NCI-H146 treated with DMSO at 0.1 percent for 48 hours (cell line): ENCODE data around the gene AVPI1.
A peak's percentile ranks its signal among the peaks of the same experiment; 100 is the strongest.

Experiments
- DNase-seq: peaks from one replicate; lab custom pipeline; 2025; ENCODE audit not compliant: unreplicated experiment; lab: John Stamatoyannopoulos, UW

AVPI1 gene, protein sequence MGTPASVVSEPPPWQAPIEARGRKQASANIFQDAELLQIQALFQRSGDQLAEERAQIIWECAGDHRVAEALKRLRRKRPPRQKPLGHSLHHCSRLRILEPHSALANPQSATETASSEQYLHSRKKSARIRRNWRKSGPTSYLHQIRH

DNA sequence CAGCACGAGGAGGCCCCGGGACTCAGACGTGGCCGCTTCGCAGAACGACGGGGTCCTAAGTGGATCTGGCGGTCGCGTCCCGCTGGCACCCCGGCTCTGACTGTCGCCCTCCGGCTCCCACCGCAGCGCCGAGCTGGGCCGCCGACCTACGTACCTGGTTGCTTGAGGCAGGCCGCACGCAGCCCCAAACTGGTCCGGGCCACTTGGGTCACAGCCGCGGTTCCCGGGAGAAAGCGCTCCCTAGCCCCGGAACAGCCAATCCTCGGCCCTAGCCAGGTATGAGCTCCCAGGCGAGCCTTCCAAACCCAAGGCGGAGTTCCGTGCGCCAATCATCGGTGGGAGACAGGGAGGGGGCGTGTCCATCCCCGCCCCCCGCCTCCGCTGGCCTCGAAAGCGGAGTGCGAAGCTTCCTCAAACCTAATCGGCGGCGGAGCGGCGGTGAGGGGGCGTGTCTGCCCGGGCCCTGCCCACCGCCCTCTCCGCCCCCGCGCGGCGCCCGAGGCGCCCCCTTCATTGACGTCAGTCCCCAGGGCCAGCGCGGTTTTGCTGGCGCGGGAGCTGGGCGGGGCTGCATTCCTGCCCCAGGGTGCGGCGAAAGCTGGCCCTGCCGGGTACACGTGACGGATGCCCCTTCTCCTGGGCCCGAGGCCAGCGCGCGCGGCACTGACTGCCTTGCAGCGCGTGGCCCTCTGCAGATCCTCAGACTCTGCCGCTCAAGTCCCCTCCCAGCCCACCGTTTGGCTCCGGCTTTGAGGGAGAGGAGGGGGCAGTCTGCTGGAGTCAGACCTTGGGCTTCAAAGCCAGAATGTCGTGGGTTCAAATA lies at the start of gene AVPI1:
TSS of gene AVPI1 (minus strand) at position 280 of the 823 bp plus-strand sequence. CDS start 7,336 bp downstream, outside the sequence.
- peak; percentile 95 for DNase-seq

DNA sequence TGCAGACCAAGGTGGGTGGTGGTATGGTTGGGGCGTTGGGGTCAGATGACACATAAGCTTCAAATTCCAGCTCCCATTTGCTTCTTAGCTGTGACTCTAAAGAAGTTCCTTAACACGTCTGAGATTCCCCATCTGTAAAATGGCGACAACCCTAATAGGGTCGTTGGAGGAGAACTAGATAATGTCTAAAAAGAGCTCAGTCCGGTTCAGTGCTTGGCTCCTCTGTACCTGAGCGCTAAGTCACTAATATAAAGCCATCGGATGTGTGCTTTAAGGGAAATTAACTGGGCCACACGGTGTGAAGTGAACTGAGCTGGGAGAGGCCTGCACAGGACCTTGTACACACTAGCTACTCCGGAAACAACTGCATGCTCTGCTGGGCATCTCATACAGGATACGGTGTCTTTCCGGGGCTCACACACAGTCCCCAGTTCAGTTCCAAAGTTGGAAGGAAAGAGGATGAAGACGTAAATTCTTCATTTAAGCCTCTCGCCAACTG lies 49.4 kb upstream of the AVPI1 start:
- peak; percentile 66 for DNase-seq

DNA sequence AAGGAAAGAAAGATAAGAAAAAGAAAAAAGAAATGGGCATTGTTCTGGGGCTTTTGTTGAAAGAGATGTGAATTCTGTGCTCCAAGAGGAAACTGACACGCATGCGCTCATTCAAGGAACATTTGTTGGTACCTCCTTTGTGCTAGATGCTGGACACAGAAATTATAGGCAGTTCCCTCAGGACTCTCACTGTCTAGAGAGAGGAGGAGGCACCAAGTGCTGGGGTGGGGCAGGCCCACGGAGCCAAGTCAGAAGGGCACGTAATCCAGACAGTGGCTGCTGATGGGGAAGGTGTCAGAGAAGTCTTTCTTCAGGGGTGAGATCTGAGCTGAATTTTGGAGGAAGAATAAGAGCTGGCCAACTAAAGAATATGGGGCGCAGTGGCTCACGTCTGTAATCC lies 47.0 kb upstream of the AVPI1 start:
- DNase-seq: no peak

DNA sequence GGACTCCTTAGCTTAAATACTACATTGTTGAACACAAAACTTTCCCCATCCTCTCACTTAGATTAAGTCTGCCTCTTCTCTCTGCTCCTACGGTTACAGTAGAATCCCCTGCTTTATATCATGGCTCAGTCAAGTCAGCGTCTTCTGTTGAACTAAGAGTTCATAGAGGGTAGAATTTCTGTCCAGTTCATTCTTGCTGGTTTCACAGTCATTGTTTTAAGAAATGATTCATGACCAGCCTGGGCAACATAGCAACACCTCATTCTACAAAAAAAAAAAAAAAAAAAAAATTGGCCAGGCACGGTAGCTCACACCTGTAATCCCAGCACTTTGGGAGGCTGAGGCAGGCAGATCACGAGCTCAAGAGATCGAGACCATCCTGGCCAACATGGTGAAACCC lies 46.2 kb upstream of the AVPI1 start:
- no peak for DNase-seq

DNA sequence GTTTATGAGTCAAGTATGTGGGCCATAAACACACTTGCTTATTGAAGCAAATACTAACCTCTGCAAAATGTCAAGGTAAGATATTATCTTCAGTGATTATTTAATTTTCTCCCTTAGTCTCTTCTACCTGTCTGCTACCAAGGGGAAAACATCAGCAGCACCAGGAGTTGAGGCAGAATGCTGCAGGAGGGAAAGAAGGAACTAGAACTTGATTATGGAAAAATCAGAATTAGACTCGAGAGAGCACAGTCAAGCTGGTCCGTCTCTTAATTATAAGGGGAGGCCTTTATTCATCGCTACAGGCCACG lies 45.0 kb upstream of the AVPI1 start:
- DNase-seq: no peak

DNA sequence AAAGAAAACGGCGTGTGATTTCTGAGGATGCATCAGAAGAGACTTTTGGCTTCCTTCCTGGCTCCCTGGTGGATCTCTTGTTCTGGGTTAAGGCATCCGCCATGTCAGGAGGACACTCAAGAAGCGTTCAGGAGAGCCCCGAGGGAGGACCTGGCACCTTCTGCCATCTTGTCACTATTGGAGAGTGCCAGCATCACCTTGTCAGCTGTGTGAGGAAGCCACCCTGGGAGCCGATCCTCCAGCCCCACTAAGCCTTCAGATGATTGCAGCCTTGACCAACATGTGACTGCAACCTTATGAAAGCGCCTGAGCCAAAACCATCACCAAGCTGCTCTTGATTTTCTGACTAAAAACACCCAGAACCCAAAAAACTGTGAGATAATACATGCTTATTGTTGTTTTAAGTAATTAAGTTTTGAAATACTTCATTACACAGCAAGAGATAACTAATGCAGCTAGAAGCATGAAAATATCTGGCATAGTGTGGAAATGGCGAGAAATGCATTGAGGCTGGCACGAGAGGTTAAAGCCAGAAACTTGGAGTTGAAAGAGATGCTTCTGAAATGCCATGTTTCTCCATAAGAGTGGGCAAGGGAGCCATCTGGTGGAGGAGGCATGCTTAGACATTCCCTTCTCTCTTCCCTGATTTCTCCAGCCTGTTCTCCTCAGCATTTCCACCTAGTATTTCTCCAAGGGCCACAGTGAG lies 44.5 kb upstream of the AVPI1 start:
- peak; percentile 68 for DNase-seq

DNA sequence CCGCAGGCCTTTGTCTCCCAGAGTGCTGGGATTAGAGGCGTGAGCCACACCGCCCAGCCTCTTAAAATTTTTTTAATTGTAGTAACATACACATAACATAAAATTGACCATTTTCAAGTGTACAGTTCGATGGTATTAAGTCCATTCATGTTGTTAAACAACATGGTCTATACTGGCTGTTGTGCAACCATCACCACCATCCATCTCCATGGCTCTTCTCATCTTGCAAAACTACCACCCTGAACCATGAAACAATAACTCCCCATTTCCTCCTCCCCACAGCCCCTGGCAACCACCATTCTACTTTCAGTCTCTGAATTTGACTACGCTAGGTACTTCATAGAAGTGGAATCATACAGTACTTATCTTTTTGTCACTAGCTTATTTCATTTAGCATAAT lies 42.0 kb upstream of the AVPI1 start:
- DNase-seq: no peak

DNA sequence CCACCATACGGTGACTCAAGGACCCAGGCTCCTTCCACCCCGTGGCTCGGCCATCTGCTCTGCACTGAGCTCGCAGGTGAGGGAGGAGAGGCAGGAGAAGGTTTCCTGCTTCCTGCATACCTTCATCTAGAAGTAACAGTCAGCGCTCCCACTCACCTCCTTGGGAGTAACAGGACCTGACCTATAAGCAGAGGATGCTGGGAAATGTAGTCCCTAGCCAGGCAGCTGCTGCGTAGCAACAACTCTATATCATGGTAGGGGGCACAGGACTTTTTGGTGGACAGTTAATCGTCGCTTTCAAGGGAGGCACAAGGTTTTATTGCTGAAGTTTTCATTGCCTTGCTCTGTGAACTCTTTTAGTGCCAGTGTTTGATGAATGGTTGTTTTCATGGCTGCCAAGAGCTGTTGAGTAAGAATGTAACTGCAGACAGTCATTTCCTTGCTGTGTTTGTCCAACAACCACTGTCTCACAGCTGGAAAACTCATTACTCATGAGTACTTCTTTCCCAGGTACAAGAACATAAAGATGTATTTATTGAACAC lies 39.7 kb upstream of the AVPI1 start:
- no peak for DNase-seq

DNA sequence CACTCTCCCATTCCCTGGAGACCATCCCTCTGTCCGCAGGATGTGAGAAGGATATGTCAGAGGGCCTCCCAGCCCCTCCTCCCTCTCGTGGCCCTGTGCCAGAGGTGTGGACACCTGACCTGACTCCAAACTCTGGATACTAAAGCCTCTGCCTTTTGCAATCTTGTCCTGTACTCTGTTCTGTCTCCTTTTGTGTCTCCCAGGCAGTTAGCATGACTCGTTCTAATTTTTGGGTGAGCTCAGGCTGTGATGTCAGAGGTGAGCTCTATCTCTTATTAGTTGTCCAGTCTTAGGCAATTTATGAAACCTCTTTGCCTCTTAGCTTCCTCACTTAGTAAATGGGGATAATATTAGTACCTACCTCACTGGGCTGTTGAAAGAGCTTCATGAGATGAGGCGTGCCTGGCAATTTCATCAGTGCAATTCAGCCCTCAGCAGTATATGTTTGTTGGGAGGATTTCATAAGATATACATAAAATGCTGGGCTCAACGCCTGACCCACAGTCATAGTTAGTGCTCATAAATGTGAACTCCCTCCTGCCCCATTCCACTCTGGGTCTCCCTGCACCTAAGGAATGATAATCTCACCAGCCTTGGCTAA lies 37.4 kb upstream of the AVPI1 start:
- DNase-seq: no peak

DNA sequence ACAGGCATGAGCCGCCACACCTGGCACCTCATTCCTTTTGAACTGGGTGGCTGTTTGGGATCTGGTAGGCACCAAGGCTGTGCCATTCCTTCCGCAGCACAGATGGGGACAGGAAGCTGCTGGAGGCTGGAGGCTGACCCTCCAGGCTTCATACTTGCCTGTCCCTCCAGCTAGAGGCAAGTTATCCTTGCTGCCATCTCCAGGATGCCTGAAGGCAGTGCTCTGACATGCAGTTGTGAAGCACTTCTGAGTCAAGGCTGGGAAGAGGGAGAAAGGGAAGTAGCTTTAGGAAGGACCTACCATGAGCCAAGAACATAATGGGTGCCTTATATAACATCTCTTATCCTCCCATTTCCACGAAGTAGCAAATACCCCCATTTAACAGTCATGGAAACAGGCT lies 36.0 kb upstream of the AVPI1 start:
- DNase-seq: no peak

DNA sequence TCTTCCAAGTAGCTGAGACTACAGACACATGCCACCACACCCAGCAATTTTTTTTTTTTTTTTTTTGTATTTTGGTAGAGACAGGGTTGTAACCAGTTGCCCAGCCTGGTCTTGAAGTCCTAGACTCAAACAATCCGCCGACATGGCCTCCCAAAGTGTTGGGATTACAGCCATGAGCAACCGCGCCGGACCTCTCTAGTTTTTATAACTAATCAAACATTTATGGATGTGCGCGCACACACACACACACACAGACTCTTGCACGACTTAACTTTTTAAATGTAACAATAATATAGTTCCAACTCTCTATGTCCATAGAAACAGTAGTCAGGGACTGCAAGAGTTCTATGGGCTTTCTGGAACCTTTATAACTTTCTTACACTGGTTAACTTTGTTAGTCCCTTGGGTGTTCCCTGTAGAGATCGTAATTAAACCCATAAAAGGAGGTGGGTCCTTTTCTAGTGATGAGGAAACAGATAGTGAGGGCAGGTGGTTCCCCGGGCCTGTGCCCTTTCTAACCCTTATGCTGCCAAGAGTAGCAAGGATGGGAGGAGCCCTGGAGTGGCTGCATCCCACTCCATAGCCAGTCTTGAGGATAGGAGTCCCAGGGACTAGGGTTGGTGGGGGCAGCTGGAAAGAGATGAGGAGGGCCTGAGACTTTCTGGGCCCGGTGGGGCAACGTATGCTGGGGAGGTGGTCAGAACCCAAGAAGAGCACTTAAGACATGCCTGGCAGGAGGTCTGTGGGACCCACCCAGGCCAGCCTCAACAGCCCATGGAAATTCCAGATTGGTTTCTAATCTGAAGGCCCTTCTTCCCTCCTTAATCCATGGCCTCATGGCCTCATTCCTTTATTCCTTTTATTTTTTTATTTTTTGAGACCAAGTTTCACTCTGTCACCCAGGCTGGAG lies 35.1 kb upstream of the AVPI1 start:
- DNase-seq: no peak

DNA sequence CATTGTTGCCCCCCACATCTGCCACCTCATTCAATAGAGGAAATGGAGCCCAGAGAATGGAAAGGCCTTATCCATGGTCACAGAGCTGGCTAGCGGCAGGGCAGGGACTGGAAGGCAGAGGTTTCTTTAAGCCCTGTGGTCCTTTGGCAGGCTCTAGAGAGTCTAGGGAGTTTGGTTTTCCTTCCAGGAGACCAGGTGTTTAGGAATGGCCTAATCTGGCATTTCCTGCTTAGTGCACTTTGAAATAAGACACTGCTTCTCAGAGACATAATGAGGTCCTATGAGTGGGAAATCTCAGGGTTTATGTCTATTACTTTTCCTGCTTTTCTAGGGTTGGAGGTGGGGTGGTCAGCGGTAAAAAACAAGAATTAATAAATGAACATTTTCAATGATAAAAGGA lies 32.6 kb upstream of the AVPI1 start:
- DNase-seq: no peak

DNA sequence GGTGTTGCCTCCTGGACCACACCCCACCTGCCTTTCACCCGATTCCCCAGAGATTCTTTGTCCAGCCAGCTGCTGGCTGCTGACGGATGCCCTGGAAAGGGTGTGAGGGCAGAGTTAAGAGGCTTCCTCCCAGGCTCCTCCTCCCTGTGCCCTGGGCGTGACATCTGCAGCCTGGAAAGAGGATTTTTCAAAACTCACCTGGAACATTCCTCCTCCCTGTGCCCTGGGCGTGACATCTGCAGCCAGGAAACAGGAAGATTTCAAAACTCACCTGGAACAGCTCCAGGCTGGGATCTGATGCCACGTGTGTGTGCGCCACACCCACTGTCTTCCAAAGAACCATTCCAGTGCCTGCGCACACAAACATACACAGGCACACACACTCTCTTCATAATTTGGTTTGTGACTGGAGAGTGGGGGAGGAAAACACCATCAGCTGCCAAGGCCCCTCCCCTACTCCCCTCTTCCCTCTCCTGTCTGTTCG lies 31.7 kb upstream of the AVPI1 start:
- no peak for DNase-seq

DNA sequence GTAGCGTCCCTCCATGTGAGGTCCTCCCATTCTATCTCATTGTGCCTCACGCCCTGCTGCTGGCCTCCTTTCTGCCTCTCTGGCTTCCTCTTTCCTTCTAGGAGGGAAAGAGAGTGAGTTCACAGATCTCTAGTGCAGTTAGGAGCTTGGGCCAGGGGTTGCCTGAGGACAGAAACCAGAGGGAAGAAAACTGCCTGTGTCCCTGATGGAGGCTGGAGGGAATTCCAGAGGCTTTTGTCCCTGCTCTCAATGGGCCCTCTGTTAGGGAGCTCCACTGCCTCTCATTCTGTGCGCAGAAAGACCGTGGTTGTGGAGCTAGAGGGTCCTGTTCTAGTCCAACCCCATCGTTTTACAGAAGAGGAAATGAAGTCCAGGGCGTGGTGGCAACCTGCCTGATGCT lies 31.1 kb upstream of the AVPI1 start:
- no peak for DNase-seq

DNA sequence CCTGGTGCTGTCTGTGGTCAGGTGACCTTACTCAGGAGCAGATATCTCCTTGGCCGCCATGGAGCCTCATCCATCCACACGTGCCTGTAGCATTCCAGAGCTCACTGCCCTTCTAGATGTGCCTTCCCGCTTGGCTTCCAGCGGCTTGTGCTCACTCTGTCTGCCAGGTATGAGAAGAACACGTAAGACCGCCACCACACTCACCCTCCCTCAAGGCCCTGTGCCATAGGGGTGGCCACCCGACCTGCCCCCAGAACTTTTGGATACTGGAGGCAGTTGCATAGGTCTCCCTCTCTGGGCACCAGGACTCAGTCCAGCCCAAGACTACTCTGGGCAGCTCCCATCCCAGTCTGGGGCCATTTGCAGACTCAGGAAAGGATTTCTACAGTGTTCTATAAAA lies 30.6 kb upstream of the AVPI1 start:
- DNase-seq: no peak

DNA sequence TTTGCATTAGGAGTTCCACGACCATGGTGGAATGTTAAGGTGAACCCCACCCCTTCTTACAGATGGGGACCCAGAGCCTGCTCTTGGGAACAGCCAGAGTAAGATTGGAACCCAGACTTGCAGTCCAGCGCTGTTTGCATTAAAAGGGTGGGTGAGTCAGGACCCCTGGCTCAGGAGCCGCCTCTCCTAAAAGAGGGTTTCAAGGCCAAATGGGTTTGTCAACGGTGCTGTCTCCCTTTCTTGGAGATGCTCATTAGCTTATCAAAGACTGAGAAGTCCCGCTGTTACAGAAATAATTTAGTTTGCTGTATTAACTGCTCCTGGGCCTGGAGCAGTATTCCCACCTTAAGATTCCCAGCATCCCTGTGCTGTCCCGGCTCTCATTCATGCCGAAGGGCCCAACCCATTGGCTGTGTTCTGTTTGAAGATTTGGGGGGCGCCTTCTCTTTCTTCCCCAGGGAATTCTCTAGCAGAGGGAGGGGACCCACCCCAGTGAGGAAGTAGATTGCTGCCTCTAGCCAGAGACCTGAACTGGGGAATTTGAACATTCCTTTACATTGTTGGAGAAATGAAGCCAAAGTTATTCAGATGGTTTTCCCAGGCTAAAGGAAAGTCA lies 28.3 kb upstream of the AVPI1 start:
- DNase-seq: no peak

DNA sequence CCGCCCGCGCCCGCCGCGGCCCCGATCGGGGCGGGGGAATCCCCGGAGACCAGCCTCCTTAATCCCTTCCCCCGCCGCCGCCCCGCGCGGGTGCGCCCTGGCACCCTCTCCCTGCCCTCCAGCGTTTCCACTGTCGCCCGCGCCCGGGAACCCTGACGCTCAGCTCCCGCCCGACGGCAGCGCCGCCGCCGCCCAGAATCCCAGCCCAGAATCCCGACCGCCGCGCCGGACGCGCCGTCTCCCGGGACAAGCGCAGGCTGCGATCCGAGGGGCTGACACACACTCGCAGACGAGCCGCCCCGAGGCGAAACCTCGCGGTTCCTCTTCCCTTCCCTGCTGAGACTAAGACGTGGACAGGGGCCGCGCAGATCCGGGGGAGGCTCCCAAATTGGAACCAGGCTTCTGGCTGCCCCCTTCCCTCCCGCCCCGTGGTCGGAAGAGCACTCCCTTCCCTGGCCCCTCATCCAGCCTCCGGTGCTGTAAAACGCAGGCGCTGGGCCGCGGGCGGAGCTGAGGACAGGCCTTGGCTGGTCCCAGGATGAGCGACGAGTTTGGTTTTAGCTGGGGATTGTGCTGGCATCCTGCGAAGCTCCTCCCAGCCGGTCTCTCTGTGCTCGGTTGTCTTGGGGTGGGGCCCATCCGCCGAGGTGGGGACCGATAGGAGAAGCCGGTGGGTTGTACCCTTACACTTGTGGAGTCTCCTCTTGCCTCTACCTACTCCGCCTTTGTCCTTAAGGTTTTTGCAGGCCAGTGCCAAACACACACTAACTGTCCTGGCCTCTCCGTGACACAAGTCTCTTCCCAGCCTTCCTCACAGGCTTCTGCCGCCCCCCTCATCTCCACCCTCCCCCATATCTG lies 27.6 kb upstream of the AVPI1 start:
- no peak for DNase-seq

DNA sequence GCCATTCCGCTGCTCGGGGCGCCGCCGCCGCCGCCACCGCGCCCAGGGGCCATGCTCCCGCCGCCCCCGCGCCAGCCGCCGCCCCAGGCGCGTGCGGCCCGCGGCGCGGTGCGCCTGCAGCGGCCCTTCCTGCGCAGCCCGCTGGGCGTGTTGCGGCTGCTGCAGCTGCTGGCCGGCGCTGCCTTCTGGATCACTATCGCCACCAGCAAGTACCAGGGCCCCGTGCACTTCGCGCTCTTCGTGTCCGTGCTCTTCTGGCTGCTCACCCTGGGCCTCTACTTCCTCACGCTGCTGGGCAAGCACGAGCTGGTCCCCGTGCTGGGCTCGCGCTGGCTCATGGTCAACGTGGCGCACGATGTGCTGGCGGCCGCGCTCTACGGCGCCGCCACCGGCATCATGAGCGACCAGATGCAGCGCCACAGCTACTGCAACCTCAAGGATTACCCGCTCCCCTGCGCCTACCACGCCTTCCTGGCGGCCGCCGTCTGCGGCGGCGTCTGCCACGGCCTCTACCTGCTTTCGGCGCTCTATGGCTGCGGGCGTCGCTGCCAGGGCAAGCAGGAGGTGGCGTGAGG lies 26.9 kb upstream of the AVPI1 start:
- peak; percentile 42 for DNase-seq
